H9 (cell line): ENCODE measurements around the gene LRMDA. TPM values are rescaled to one million over a fixed set of nuclear protein-coding genes. Genes with fewer than 3 reads are reported as not detected.

ENCODE experiments used
- DNase-seq: peaks from one replicate; pipeline ENCODE4 v3.0.0-alpha.2; 2017
- H2AFZ ChIP-seq: one replicate; pipeline ENCODE4 v1.6.1; 2013; ENCODE audit warnings: mild to moderate bottlenecking, low read length, control low read depth, moderate library complexity
- H2AK5ac ChIP-seq: 2 replicates; pipeline ENCODE4 v1.6.1; 2013; ENCODE audit warnings: low read length, control low read depth, mixed read lengths; ENCODE audit not compliant: insufficient read length
- H2BK120ac ChIP-seq: one replicate; pipeline ENCODE4 v1.6.1; 2013; ENCODE audit warnings: low read depth, mild to moderate bottlenecking, low read length, control low read depth, inconsistent platforms; ENCODE audit not compliant: poor library complexity, severe bottlenecking
- H2BK12ac ChIP-seq: 2 replicates; pipeline ENCODE4 v1.6.1; 2013; ENCODE audit warnings: low read length, control low read depth, mixed read lengths, low read depth; ENCODE audit not compliant: insufficient read length
- H2BK15ac ChIP-seq: 2 replicates; pipeline ENCODE4 v1.6.1; 2013; ENCODE audit warnings: low read depth, low read length, control low read depth
- H2BK20ac ChIP-seq: one replicate; pipeline ENCODE4 v1.6.1; 2013; ENCODE audit warnings: low read depth, mild to moderate bottlenecking, low read length, control low read depth, inconsistent platforms; ENCODE audit not compliant: poor library complexity, severe bottlenecking
- H2BK5ac ChIP-seq: 2 replicates; pipeline ENCODE4 v1.6.1; 2013; ENCODE audit warnings: low read length, control low read depth, mixed read lengths; ENCODE audit not compliant: insufficient read length
- H3K14ac ChIP-seq: 2 replicates; pipeline ENCODE4 v1.6.1; 2013; ENCODE audit warnings: low read length, control low read depth; ENCODE audit not compliant: insufficient read depth
- H3K18ac ChIP-seq: 2 replicates; pipeline ENCODE4 v1.6.1; 2013; ENCODE audit warnings: low read depth, mild to moderate bottlenecking, mixed read lengths, low read length, control low read depth; ENCODE audit not compliant: insufficient read length
- H3K23ac ChIP-seq: 2 replicates; pipeline ENCODE4 v1.6.1; 2013; ENCODE audit warnings: low read length, control low read depth, mixed read lengths, low read depth; ENCODE audit not compliant: insufficient read length
- H3K23me2 ChIP-seq: 2 replicates; pipeline ENCODE4 v1.6.1; 2013; ENCODE audit warnings: low read depth, mild to moderate bottlenecking, mixed read lengths, low read length, control low read depth; ENCODE audit not compliant: insufficient read length, poor library complexity, severe bottlenecking
- H3K27ac ChIP-seq: 2 replicates; pipeline ENCODE4 v1.5.1; 2013; ENCODE audit warnings: low read length, control low read depth, mixed read lengths, low read depth; ENCODE audit not compliant: insufficient read length
- H3K27me3 ChIP-seq: 2 replicates; pipeline ENCODE4 v1.6.1; 2013; ENCODE audit warnings: low read length, control low read depth, inconsistent platforms; ENCODE audit not compliant: insufficient read depth
- H3K4ac ChIP-seq: 2 replicates; pipeline ENCODE4 v1.6.1; 2013; ENCODE audit warnings: low read depth, mild to moderate bottlenecking, control low read depth, inconsistent platforms, low read length, moderate library complexity
- H3K4me1 ChIP-seq: 2 replicates; pipeline ENCODE4 v1.6.1; 2013; ENCODE audit warnings: low read length, control low read depth, inconsistent platforms; ENCODE audit not compliant: insufficient read depth
- H3K4me2 ChIP-seq: 2 replicates; pipeline ENCODE4 v1.6.1; 2013; ENCODE audit warnings: low read length, control low read depth, mixed read lengths; ENCODE audit not compliant: insufficient read length, insufficient read depth
- H3K56ac ChIP-seq: 2 replicates; pipeline ENCODE4 v1.6.1; 2013; ENCODE audit warnings: low read depth, mild to moderate bottlenecking, mixed read lengths, low read length, control low read depth; ENCODE audit not compliant: insufficient read length
- H3K79me1 ChIP-seq: 2 replicates; pipeline ENCODE4 v1.6.1; 2013; ENCODE audit warnings: low read depth, mild to moderate bottlenecking, moderate library complexity, low read length, control low read depth, inconsistent platforms; ENCODE audit not compliant: insufficient read depth, poor library complexity, severe bottlenecking
- H3K79me2 ChIP-seq: 2 replicates; pipeline ENCODE4 v1.6.1; 2013; ENCODE audit warnings: low read length, control low read depth, inconsistent platforms; ENCODE audit not compliant: insufficient read depth
- H3K9ac ChIP-seq: 2 replicates; pipeline ENCODE4 v1.6.1; 2013; ENCODE audit warnings: low read length, control low read depth, mixed read lengths; ENCODE audit not compliant: insufficient read length; ENCODE audit errors: extremely low read depth
- H3K9me3 ChIP-seq: one replicate; pipeline ENCODE4 v1.6.1; 2013; ENCODE audit warnings: low read depth, low read length, inconsistent platforms; ENCODE audit not compliant: control insufficient read depth
- H3T11ph ChIP-seq: one replicate; pipeline ENCODE4 v1.6.1; 2013; ENCODE audit warnings: mild to moderate bottlenecking, low read length, control low read depth, inconsistent platforms
- H4K20me1 ChIP-seq: one replicate; pipeline ENCODE4 v1.6.1; 2013; ENCODE audit not compliant: control insufficient read depth, insufficient read length, insufficient read depth
- H4K5ac ChIP-seq: 2 replicates; pipeline ENCODE4 v1.6.1; 2013; ENCODE audit warnings: low read depth, mild to moderate bottlenecking, mixed read lengths, low read length, control low read depth; ENCODE audit not compliant: insufficient read length
- H4K8ac ChIP-seq: replicated peaks from 2 replicates; pipeline ENCODE4 v1.6.1; 2013; ENCODE audit warnings: low read length, control low read depth, mixed read lengths, low read depth; ENCODE audit not compliant: insufficient read length
- H4K91ac ChIP-seq: 2 replicates; pipeline ENCODE4 v1.6.1; 2013; ENCODE audit warnings: low read depth, mild to moderate bottlenecking, moderate library complexity, mixed read lengths, low read length, control low read depth; ENCODE audit not compliant: insufficient read length
- H3K27ac Mint-ChIP-seq, 3 experiments: 2 replicates in 2 of 3; 3 replicates in 1 of 3; pipeline ENCODE4 v1.8.0; 2020 to 2021; ENCODE audit warnings: mixed read lengths in 3 of 3, mild to moderate bottlenecking in 1 of 3, moderate library complexity in 1 of 3
- H3K27me3 Mint-ChIP-seq: 2 replicates; pipeline ENCODE4 v1.8.0; 2021; ENCODE audit warnings: low read depth, mild to moderate bottlenecking, moderate library complexity, mixed read lengths
- H3K36me3 Mint-ChIP-seq, 3 experiments: 2 replicates in 2 of 3; 3 replicates in 1 of 3; pipeline ENCODE4 v1.8.0; 2020 to 2021; ENCODE audit warnings: low read depth in 3 of 3, mixed read lengths in 3 of 3; ENCODE audit not compliant: insufficient read depth in 1 of 3
- H3K4me1 Mint-ChIP-seq, 2 experiments: 2 replicates each; pipeline ENCODE4 v1.8.0; 2020; ENCODE audit warnings: mixed read lengths in 2 of 2
- H3K4me3 Mint-ChIP-seq, 2 experiments: 2 replicates in 1 of 2; 3 replicates in 1 of 2; pipeline ENCODE4 v1.8.0; 2020 to 2021; ENCODE audit warnings: mild to moderate bottlenecking in 2 of 2, mixed read lengths in 2 of 2, moderate library complexity in 1 of 2
- H3K9me3 Mint-ChIP-seq, 2 experiments: 2 replicates in 1 of 2; 3 replicates in 1 of 2; pipeline ENCODE4 v1.8.0; 2020; ENCODE audit warnings: mild to moderate bottlenecking in 2 of 2, mixed read lengths in 2 of 2, moderate library complexity in 1 of 2
- WGBS: extraction: QIAGEN DNeasy Blood & Tissue Kit; methylation state at CpG from one replicate; pipeline ENCODE4 v1.1.7; 2013; ENCODE audit warnings: missing lambda C conversion rate, low lambda C conversion rate, mixed read lengths; ENCODE audit not compliant: insufficient read length; ENCODE audit errors: extremely low coverage; 5-methylcytosine and 5-hydroxymethylcytosine counted together
- total RNA-seq: library from RNA; stranded (reverse); gene quantifications from 2 replicates; pipeline ENCODE4 v1.2.1, GENCODE V29; 2021
- TF ChIP-seq, protein P1 (sequence below): fragments of 200-600 bp; sonication (generic); conservative IDR thresholded peaks from 3 replicates; pipeline ENCODE4 v1.8.0; 2021; ENCODE audit warnings: antibody characterized with exemption, mild to moderate bottlenecking

The LRMDA gene
- total RNA-seq, 1 experiment from 2014 or later = 1.8 TPM

DNA sequence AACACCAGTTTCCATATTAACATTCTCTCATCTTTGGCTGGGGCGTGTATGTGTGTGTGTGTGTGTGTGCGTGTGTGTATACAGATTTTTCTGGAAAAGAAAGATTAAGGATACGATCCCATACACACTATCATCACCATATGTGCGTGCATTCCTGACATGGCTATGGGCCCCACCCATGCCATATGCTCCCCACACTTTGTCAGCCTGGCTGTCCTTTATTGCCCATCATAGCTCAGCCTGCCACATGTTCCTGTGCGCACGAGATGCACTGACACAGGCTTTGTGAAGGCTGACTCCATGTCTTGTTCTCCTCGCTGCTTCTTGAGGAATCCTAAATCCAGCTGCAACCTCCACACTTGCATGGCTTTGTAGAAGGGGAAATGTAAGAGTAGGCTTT, 984.1 kb downstream of the LRMDA start:
- H4K20me1 ChIP-seq = no peaks in the 10 kb centered on the region
- no peak overlapping the region for H3K23ac ChIP-seq
- Mint-ChIP-seq H3K9me3 (peaks cover 0 to 4% of the 10 kb centered on the region in 2 experiments; a peak in 2 of 5 replicates), H3K27me3 (peaks cover 3% of the 10 kb centered on the region; the same call in 1 of the 2 replicates), H3K27ac (no peak overlapping the region), H3K36me3 (no peaks in the 10 kb centered on the region; a peak in 1 of 7 replicates), H3K4me1 (no peaks in the 10 kb centered on the region), H3K4me3 (no peak overlapping the region)
- no peak overlapping the region; the same call in 1 of the 2 replicates for H3K14ac ChIP-seq
- whole genome bisulfite sequencing = no CpG with 5 or more reads among the region's 7 CpGs
- H4K8ac ChIP-seq = no peak overlapping the region
- no peak overlapping the region for H2BK15ac ChIP-seq
- H3K27me3 ChIP-seq = no peaks in the 10 kb centered on the region
- no peaks in the 10 kb centered on the region for H3K79me2 ChIP-seq
- no peak overlapping the region for H3K9ac ChIP-seq
- H3K56ac ChIP-seq = no peak overlapping the region
- no peak overlapping the region for H2AFZ ChIP-seq
- no peak overlapping the region for H2AK5ac ChIP-seq
- H2BK20ac ChIP-seq = no peak overlapping the region
- TF ChIP-seq, protein P1, sequence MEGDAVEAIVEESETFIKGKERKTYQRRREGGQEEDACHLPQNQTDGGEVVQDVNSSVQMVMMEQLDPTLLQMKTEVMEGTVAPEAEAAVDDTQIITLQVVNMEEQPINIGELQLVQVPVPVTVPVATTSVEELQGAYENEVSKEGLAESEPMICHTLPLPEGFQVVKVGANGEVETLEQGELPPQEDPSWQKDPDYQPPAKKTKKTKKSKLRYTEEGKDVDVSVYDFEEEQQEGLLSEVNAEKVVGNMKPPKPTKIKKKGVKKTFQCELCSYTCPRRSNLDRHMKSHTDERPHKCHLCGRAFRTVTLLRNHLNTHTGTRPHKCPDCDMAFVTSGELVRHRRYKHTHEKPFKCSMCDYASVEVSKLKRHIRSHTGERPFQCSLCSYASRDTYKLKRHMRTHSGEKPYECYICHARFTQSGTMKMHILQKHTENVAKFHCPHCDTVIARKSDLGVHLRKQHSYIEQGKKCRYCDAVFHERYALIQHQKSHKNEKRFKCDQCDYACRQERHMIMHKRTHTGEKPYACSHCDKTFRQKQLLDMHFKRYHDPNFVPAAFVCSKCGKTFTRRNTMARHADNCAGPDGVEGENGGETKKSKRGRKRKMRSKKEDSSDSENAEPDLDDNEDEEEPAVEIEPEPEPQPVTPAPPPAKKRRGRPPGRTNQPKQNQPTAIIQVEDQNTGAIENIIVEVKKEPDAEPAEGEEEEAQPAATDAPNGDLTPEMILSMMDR = no peak
- H3K4ac ChIP-seq = no peak overlapping the region
- no peak overlapping the region for H2BK120ac ChIP-seq
- H3T11ph ChIP-seq = no peak overlapping the region
- no peak overlapping the region for H2BK5ac ChIP-seq
- H3K27ac ChIP-seq = no peak overlapping the region
- no peak overlapping the region for H3K4me2 ChIP-seq
- H3K18ac ChIP-seq = no peak overlapping the region
- H2BK12ac ChIP-seq = no peak overlapping the region
- H3K79me1 ChIP-seq = no peaks in the 10 kb centered on the region
- no peaks in the 10 kb centered on the region for H3K23me2 ChIP-seq
- no peak for DNase-seq
- no peak overlapping the region for H4K91ac ChIP-seq
- no peaks in the 10 kb centered on the region for H3K9me3 ChIP-seq
- H4K5ac ChIP-seq = no peak overlapping the region
- no peaks in the 10 kb centered on the region for H3K4me1 ChIP-seq
